ENCODE results near the gene SLCO2B1.

GRCh38 chr11:75133976-75134375, 16.9 kb upstream of the SLCO2B1 start:
- TF ChIP-seq POLR2A (IDR thresholded peaks at IDR 0.05): no peak
- TF ChIP-seq CTCF (IDR thresholded peaks at IDR 0.05): no peak

All from heart left ventricle (tissue), 13 donors.